Endometrium (tissue), 2 donors: ENCODE results near the gene PDGFB.

ENCODE experiments used
- FAIRE-seq: peaks from 2 replicates; lab custom pipeline; 2012; peaks lifted over from hg19 to GRCh38; lab: Jason Lieb, UNC
- donor health status: control.
- donor health status: control.

PDGFB gene

GRCh38 chr22:39239561-39240423 lies 5.0 kb downstream of the PDGFB start:
- no peak for FAIRE-seq

- no peak for FAIRE-seq
These were observed 5.7 kb downstream of the PDGFB start for GRCh38 chr22:39238966-39239505.

- no peak for FAIRE-seq
These were observed 6.2 kb downstream of the PDGFB start for GRCh38 chr22:39238561-39238960.

GRCh38 chr22:39238101-39238466 lies 6.7 kb downstream of the PDGFB start:
- no peak for FAIRE-seq

GRCh38 chr22:39237318-39238100 lies 7.3 kb downstream of the PDGFB start:
- FAIRE-seq: no peak

GRCh38 chr22:39236321-39237317 lies 8.2 kb downstream of the PDGFB start:
- no peak for FAIRE-seq

- no peak for FAIRE-seq
These were observed 9.7 kb downstream of the PDGFB start for GRCh38 chr22:39234867-39235687.

- no peak for FAIRE-seq
These were observed 10.4 kb downstream of the PDGFB start for GRCh38 chr22:39234472-39234787.

- no peak for FAIRE-seq
These were observed 10.9 kb downstream of the PDGFB start for GRCh38 chr22:39233710-39234471.

GRCh38 chr22:39232806-39233709 lies 11.7 kb downstream of the PDGFB start:
- no peak for FAIRE-seq

GRCh38 chr22:39232246-39232645 lies 12.5 kb downstream of the PDGFB start:
- no peak for FAIRE-seq

GRCh38 chr22:39231197-39231950 lies 13.4 kb downstream of the PDGFB start:
- FAIRE-seq: no peak

GRCh38 chr22:39230261-39231196 lies 14.3 kb downstream of the PDGFB start:
- FAIRE-seq: no peak

- FAIRE-seq: no peak
These were observed 15.0 kb downstream of the PDGFB start for GRCh38 chr22:39229688-39230260.

- no peak for FAIRE-seq
These were observed 15.7 kb downstream of the PDGFB start for GRCh38 chr22:39229075-39229474.

GRCh38 chr22:39227542-39228272 lies 17.1 kb downstream of the PDGFB start:
- no peak for FAIRE-seq
